HepG2 (cell line): ENCODE results near the gene FIZ1. TPM values are rescaled to one million over a fixed set of nuclear protein-coding genes. Genes with fewer than 3 reads are reported as not detected.
A peak's percentile ranks its signal among the peaks of the same experiment; 100 is the strongest.

Experiments
- ARHGAP35 ChIP-seq: sonication (generic); formaldehyde crosslinking; IDR thresholded peaks from 2 replicates; pipeline ENCODE4 v1.9.0; 2022; ENCODE audit warnings: mild to moderate bottlenecking, inconsistent platforms, moderate library complexity, missing genetic modification reagents, borderline replicate concordance
- BRCA1 ChIP-seq: sonication (generic); formaldehyde crosslinking; IDR thresholded peaks from 2 replicates; pipeline ENCODE4 v1.4.0; 2020; ENCODE audit warnings: missing genetic modification reagents
- CEBPZ ChIP-seq: IDR thresholded peaks from 2 replicates; pipeline ENCODE4 v1.6.1; 2012; ENCODE audit warnings: low read length, improper control_type of control experiment
- CENPX ChIP-seq: sonication (generic); formaldehyde crosslinking; IDR thresholded peaks from 2 replicates; pipeline ENCODE4 v1.9.0; 2021; ENCODE audit warnings: mild to moderate bottlenecking, missing genetic modification reagents, moderate library complexity
- ELF3 ChIP-seq: IDR thresholded peaks from 2 replicates; pipeline ENCODE4 v1.6.1; 2016; ENCODE audit warnings: missing genetic modification reagents, missing compliant biosample characterization
- FOXK2 ChIP-seq: fragments of 450-650 bp; IDR thresholded peaks from 2 replicates; pipeline ENCODE4 v1.6.1; 2016
- HMG20A ChIP-seq: IDR thresholded peaks from 2 replicates; pipeline ENCODE4 v1.6.1; 2016; ENCODE audit warnings: borderline replicate concordance
- HOXA9 ChIP-seq: sonication (generic); formaldehyde crosslinking; IDR thresholded peaks from 2 replicates; pipeline ENCODE4 v1.8.1; 2022; ENCODE audit warnings: missing genetic modification reagents, mild to moderate bottlenecking, moderate library complexity, borderline replicate concordance
- MBD4 ChIP-seq: IDR thresholded peaks from 2 replicates; pipeline ENCODE4 v1.6.1; 2012; ENCODE audit warnings: low read length, inconsistent platforms, borderline replicate concordance
- MLLT10 ChIP-seq: sonication (generic); formaldehyde crosslinking; IDR thresholded peaks from 2 replicates; pipeline ENCODE4 v1.4.0; 2020; ENCODE audit warnings: missing genetic modification reagents
- NCOA1 ChIP-seq: sonication (generic); formaldehyde crosslinking; IDR thresholded peaks from 2 replicates; pipeline ENCODE4 v1.9.0; 2021; ENCODE audit warnings: missing genetic modification reagents
- NR2F6 ChIP-seq, 2 experiments: IDR thresholded peaks; 2 replicates each; pipeline ENCODE4 v1.6.1; 2016; ENCODE audit warnings: antibody characterized with exemption in 1 of 2, mild to moderate bottlenecking in 1 of 2
- PHB2 ChIP-seq: fragments of 450-650 bp; IDR thresholded peaks from 2 replicates; pipeline ENCODE4 v1.6.1; 2018; ENCODE audit not compliant: partially characterized antibody
- SIN3A ChIP-seq: IDR thresholded peaks from 2 replicates; pipeline ENCODE4 v1.6.1; 2011; ENCODE audit warnings: low read depth, mild to moderate bottlenecking, control low read depth, low read length, borderline replicate concordance
- SKI ChIP-seq: fragments of 450-650 bp; IDR thresholded peaks from one replicate; pipeline ENCODE4 v1.6.1; 2018; ENCODE audit warnings: mild to moderate bottlenecking; ENCODE audit not compliant: partially characterized antibody
- SUZ12 ChIP-seq: fragments of 150-350 bp; IDR thresholded peaks from 2 replicates; pipeline ENCODE4 v1.6.1; 2014; ENCODE audit warnings: low read depth, low read length
- ZFX ChIP-seq: sonication (generic); formaldehyde crosslinking; IDR thresholded peaks from 2 replicates; pipeline ENCODE4 v1.4.0; 2020; ENCODE audit warnings: mild to moderate bottlenecking, low read depth, missing genetic modification reagents, moderate library complexity
- ZMYM2 ChIP-seq: sonication (generic); formaldehyde crosslinking; IDR thresholded peaks from 2 replicates; pipeline ENCODE4 v1.8.0; 2022; ENCODE audit warnings: mild to moderate bottlenecking, missing genetic modification reagents
- ZNF180 ChIP-seq: sonication (generic); formaldehyde crosslinking; IDR thresholded peaks from 2 replicates; pipeline ENCODE4 v1.4.0; 2020; ENCODE audit warnings: low read depth, missing genetic modification reagents, borderline replicate concordance
- ZNF264 ChIP-seq: sonication (generic); formaldehyde crosslinking; IDR thresholded peaks from 2 replicates; pipeline ENCODE4 v1.4.0; 2020; ENCODE audit warnings: missing genetic modification reagents
- ZNF513 ChIP-seq: sonication (generic); formaldehyde crosslinking; conservative IDR thresholded peaks from 2 replicates; pipeline ENCODE4 v1.5.0; 2020; ENCODE audit warnings: missing genetic modification reagents
- ZNF703 ChIP-seq: sonication (generic); formaldehyde crosslinking; IDR thresholded peaks from 2 replicates; pipeline ENCODE4 v1.5.1; 2020; ENCODE audit warnings: missing genetic modification reagents, mild to moderate bottlenecking, moderate library complexity, borderline replicate concordance
- ZNF713 ChIP-seq: sonication (generic); formaldehyde crosslinking; IDR thresholded peaks from 2 replicates; pipeline ENCODE4 v1.4.0; 2020; ENCODE audit warnings: mild to moderate bottlenecking, missing genetic modification reagents
- polyA plus RNA-seq, 8 experiments: library from polyadenylated mRNA; depleted of rRNA in 3 of 8; stranded (reverse) in 7 of 8; unstranded in 1 of 8; fragments of >200 nt; fragmentation: Illumina TruSeq in 4 of 8; extraction: Trizol in 4 of 8; gene quantifications; 2 replicates each; pipeline versions ENCODE4 v1.2.1 to v1.2.3, GENCODE V29; 2011 to 2016; ENCODE audit warnings: low read depth in 4 of 8, missing spikeins in 1 of 8, mixed read lengths in 1 of 8; ENCODE audit not compliant: insufficient read depth in 1 of 8
- total RNA-seq, 5 experiments: library from RNA; depleted of rRNA; stranded (reverse); fragments of >200 nt; fragmentation: Illumina TruSeq; extraction: Trizol; gene quantifications; 2 replicates each; pipeline ENCODE4 v1.2.3, GENCODE V29; 2016; ENCODE audit warnings: low read depth in 1 of 5
- TF ChIP-seq, protein P1 (sequence below): sonication (generic); formaldehyde crosslinking; IDR thresholded peaks from 2 replicates; pipeline ENCODE4 v1.4.0; 2020; ENCODE audit warnings: mild to moderate bottlenecking, missing genetic modification reagents, borderline replicate concordance

Gene FIZ1
- total and polyA plus RNA-seq, 2 of the 13 experiments (the other 11 are each of a cell fraction or from before 2014, with no cell fraction given), result 3.6 to 5.9 TPM

GRCh38 chr19:55605207-55605636 is 5.9 kb upstream of the FIZ1 start (continued):
- TF ChIP-seq CEBPZ (no peak), CENPX (CRISPR knock-in tag) (no peak), ZMYM2 (CRISPR knock-in tag) (no peak), ZNF713 (CRISPR knock-in tag) (no peak), NR2F6 (IDR thresholded peaks at IDR 0.05) (no peak), NR2F6 (CRISPR knock-in tag; IDR thresholded peaks at IDR 0.05) (no peak), PHB2 (no peak), MBD4 (no peak), ZNF264 (CRISPR knock-in tag) (no peak), ZFX (CRISPR knock-in tag) (no peak), SUZ12 (no peak), ELF3 (peak; percentile 51; the same call in 1 of the 2 replicates), FOXK2 (no peak), MLLT10 (CRISPR knock-in tag) (no peak), BRCA1 (no peak), NCOA1 (CRISPR knock-in tag) (no peak), HOXA9 (CRISPR knock-in tag) (no peak), ZNF703 (CRISPR knock-in tag) (no peak), HMG20A (CRISPR knock-in tag) (no peak), ZNF180 (CRISPR knock-in tag) (no peak), SIN3A (0 out of 2 replicates have a peak, but pooled peaks have one; percentile 0), ZNF513 (CRISPR knock-in tag) (no peak), ARHGAP35 (no peak), SKI (no peak)
- TF ChIP-seq, protein P1, sequence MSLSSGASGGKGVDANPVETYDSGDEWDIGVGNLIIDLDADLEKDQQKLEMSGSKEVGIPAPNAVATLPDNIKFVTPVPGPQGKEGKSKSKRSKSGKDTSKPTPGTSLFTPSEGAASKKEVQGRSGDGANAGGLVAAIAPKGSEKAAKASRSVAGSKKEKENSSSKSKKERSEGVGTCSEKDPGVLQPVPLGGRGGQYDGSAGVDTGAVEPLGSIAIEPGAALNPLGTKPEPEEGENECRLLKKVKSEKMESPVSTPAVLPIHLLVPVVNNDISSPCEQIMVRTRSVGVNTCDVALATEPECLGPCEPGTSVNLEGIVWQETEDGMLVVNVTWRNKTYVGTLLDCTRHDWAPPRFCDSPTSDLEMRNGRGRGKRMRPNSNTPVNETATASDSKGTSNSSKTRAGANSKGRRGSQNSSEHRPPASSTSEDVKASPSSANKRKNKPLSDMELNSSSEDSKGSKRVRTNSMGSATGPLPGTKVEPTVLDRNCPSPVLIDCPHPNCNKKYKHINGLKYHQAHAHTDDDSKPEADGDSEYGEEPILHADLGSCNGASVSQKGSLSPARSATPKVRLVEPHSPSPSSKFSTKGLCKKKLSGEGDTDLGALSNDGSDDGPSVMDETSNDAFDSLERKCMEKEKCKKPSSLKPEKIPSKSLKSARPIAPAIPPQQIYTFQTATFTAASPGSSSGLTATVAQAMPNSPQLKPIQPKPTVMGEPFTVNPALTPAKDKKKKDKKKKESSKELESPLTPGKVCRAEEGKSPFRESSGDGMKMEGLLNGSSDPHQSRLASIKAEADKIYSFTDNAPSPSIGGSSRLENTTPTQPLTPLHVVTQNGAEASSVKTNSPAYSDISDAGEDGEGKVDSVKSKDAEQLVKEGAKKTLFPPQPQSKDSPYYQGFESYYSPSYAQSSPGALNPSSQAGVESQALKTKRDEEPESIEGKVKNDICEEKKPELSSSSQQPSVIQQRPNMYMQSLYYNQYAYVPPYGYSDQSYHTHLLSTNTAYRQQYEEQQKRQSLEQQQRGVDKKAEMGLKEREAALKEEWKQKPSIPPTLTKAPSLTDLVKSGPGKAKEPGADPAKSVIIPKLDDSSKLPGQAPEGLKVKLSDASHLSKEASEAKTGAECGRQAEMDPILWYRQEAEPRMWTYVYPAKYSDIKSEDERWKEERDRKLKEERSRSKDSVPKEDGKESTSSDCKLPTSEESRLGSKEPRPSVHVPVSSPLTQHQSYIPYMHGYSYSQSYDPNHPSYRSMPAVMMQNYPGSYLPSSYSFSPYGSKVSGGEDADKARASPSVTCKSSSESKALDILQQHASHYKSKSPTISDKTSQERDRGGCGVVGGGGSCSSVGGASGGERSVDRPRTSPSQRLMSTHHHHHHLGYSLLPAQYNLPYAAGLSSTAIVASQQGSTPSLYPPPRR (CRISPR knock-in tag), result no peak
